Measurements from ENCODE around the gene KRT82.
"Not testable (repeated sequence)": the region's sequence is repeated elsewhere in the genome, so short reads cannot be mapped to it uniquely, and the experiment has no call there.

KRT82 gene

DNA sequence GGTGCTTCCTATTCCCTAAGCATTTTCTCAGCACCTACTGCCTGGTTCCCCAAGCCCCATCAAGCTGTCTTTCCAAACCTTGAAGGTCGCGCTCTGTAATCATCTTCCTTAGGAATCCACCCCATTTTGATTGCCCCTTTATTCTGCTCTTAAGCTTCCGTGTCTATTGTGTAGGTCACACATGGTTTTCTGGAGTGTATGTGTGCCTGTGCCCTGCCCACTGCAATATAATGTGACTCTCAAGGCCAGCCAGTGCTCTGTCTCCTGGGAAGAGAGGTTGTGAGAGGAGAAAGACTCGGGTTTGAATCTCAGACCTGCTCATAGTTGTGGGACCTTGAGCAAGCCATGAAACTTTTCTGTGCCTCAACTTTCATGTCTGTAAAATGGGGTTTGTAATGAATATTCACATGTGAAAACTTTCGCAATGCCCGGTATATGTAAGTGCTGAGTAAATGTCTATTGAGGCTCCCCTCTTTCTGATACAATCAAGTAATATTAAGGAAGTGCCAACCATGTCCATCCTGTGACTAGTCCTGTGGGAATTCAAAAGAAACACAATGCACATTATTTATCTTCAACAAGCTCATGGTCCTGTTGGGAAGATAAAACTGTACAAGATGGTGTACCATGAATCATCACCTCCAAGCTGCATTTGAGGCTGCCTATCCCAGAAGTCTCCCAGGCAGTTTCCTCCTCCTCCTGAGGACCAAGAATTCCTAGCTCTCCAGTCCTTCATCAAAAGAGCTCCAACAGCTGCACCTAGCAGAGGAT, 28.8 kb upstream of the KRT82 start:
- DNase-seq = no peak

DNA sequence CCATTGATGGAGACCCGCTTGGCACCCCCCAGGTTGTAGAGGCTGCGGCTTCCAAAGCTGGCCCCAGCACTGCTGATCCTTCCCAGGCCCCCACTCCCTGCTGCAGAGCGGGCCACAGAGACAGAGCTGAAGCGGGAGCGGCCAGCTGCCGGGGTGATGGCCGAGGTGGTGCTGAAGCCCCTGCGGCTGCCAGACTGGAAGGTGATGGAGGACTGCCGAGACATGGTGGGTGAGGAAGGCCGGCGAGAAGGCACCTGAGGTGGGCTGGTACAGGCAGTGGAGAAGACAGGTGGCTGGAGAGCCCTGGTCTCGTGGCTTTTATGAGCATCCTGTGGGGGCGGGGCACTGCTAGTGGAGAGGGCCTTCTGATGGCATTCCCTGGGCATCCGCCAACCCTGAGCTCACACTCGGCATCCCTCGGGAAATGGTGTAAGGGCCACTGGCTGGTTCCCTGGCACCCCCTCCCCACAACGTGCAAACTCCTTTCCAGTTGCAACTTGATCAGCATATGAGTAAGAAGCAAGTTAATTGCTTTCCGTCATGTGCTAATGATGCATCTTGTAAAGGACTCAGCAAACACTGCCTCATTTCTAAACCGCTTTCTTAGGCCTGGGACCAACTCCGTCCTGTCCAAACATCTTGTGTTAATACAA, 28.1 kb upstream of the KRT82 start, which contains the start of gene KRT75:
Gene KRT75 (minus strand): TSS at position 291 of the 653 bp plus-strand sequence. CDS start 67 bp downstream, at position 224.
- DNase-seq = no peak

DNA sequence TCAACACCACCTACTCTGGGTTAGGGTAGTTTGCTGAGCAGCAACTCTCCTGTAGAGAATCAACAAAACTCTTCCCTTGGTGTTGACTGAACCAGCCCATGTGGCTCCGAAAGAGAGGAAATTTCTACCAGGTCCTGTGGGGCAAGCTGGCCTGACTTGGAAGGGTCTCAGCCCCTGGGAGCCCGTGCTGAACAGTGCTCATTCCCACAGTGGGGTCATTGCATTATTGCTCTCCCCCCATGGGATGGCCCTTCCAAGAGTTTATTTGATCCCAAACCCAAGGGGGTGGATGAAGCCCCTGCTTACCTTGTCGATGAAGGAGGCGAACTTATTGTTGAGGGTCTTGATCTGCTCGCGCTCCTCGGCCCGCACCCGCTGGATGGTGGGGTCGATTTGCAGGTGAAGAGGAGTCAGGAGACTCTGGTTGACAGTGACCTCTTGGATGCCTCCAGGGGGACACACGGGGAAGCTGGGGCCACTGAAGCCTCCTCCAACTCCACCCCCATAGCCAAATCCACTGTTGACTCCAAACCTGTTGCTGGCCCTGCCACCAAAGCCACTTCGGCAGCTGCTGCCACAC, 27.5 kb upstream of the KRT82 start:
- DNase-seq = no peak

DNA sequence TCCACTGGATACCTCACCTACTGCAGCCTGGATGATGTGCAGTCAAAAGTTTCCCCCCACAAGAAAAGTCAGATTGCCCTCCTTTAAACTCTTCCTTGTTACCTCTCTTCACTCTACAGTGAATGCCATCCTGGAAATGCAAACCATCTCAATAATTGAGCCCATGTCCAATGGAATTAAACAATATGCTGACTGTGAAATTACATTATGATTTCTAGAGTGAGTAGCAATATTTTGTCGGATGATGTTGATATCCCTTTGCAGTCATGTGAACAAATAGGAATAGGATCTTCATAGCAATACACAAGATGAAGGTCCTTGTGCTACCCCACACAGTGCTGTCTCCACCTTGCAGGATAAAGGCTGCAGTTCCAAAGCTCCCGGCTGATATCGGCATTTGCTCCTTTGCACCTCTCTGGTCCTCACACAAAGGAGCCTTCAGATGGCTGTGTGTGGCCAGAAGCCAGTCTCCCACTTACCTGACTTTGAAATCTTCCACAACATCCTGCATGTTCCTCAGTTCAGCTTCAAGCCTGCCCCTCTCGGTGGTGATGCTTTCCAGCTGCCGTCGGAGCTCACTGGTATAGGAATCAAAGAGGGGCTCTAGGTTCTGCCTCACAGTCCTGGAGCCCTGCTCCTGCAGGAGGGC, 26.5 kb upstream of the KRT82 start:
- no peak for DNase-seq

DNA sequence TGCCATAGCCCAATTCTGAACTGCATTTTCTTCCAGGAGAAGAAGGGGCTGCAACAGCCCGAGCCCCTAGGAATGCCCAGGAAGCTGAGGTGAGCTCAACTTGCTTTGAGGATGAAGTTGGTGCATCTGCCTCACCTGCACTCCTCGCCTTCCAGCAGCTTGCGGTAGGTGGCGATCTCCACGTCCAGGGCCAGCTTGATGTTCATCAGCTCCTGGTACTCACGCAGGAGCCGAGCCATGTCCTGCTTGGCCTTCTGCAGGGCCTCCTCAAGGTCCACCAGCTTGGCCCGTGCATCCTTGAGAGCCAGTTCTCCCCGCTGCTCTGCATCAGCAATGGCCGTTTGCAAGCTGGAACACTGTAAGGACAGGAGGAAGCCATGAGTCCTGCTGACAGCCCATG, 22.0 kb upstream of the KRT82 start:
- no peak for DNase-seq

DNA sequence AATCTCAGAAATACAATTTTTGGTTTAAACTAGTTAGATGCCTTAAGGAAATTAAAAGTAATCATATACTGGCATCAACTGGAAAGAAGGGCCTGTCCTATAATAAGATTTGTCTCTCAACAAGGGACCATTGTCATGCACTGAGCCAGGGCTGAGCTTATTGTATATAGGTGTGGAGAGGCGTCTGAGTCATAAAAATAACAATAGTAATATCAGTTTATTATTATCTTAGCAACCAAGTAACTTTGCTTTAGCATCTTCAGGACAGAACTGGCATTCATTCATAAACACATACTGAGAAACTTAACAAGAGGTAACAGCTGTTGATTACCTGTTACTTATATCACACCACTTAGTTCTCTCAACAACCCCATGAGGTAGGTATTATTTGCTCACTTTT, 20.9 kb upstream of the KRT82 start:
- DNase-seq = no peak

DNA sequence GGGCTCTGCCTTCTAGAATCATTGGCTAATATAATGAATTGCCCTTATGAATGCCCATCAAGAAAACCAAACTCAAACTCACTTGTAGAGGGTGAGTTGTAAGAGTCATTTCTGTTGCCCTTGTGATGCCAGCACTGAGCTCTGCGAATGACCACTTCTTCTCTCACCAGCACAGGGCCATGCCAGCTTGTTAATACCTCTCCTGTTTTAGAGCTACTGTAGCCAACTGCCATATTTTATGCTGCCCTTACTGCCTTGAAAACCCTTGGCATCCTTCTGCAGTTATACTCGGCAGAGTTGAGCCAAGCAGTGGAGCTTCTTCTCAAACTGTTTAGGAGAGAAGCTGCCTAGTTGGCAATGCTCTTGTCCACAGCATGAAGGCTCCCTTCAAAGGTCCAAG, 19.9 kb upstream of the KRT82 start:
- no peak for DNase-seq

DNA sequence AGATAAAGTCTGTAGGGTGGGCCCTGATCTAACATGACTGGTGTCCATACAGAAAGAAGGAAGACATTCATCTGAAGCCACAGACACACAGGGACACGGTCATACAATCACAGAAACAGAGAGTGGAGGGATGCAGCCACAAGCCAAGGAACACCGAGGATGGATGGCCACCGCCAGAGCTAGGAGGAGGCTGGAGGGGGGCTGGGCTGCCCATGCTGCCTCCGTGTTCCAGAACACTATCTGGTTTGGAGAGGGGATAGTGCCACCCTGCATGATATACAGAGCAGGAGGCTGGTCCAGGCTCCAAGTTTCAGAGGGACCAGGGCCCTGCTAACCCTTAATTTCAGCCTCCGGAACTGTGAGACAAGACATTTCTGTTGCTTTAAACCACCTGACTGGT, 19.3 kb upstream of the KRT82 start:
- DNase-seq = no peak

DNA sequence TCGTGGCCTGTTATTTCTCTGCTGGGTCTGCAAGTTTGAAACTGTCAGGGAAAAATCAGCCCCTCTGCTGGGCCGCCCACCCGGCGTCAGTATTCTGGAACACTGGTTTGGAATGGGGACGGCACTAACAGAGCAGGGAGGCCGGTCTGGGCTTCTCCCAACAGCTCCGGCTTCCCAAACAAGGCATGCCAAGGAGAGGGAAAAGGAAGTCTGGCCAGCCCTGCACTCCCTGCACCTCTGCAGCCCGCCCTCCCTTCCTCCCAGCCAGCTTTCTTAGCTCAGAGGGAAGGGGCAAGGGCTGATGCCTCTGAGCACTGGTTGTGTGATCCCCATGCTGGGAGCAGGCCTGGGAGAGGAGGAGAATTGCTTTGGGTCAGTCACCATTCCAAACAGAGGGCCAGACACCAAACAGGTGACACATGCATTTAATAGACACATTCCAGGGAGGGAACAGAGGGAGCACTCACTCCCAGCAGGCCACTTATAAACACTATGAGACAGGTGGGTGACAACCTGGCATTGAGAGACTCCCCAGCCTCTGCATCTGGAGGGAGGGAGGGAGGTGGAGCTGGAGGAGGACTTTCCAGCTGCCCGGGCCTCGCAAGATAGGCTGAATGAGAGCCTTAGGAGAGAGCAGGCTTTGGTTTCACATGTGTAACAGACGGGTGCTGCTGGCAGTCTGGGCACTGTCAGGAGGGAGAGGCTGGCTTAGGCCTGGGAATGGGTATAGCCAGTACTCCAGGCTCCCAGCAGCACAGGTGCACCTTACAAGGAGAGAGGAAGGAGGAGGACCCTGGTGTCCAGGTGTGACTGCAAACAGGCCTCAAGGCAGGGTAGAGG, 17.7 kb upstream of the KRT82 start:
- DNase-seq = no peak

DNA sequence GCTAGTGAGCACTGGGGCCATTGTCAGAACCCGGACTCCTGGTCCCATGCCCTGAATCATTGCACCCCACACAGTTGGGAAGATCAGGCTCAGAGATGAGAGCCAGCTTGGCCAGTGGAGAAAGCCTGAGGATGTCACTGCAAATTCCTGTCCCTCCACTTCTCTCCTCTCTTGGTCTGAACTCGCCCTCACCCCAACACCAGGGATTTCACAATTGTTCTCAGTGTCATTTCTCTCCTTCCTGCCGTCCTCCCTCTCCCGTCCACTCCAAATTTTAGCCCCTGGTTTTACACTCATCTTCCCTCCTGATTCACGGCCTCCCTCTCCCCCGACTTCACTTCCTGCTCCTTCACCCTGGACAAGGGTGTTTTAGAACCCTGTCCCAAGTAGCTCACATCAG, 16.9 kb upstream of the KRT82 start:
- no peak for DNase-seq

DNA sequence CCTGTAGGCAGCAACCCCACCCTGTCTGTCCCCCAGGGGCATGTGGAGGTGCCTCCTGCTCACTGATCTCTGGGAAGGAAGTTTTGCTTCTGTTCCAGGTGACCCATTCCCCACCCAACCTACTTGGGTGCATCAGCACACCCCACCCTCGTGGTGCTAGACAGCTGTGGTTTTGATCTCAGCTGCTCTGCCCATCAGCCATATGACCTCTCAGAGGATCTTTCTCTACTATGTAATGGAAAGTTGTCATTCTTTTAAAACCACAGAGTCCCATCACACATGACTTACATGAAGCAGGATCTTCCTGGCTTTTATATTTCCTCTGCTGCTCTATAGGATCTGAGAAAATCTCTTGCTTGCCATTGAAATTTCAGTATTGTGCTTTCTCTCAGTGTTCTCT, 13.5 kb upstream of the KRT82 start:
- no peak for DNase-seq

DNA sequence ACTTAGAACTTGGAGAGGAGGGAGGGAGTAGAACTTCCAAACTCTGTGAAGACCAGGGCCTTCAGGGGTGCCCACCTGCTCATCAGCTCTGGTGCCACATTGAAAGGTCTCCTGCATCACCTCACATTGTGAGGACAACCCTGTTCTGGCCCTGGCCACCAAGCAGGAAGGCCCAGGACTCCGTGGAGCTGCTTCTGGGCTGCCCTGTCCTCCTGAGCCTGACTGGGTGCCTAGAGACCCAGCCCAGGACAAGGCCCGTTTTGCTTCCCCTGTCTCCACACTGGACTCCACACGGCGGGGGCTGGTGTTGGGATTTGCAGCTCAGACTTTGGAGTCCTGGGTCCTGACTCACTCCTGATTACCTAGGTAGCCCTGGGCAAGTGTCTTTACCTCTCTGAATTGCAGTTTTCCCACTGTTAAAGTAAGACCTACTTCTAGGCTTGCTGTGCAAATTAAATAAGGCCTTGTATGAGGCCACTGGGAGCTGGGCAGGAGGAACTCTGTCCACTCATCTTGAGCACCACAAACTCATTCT, 12.5 kb upstream of the KRT82 start:
- DNase-seq = no peak

DNA sequence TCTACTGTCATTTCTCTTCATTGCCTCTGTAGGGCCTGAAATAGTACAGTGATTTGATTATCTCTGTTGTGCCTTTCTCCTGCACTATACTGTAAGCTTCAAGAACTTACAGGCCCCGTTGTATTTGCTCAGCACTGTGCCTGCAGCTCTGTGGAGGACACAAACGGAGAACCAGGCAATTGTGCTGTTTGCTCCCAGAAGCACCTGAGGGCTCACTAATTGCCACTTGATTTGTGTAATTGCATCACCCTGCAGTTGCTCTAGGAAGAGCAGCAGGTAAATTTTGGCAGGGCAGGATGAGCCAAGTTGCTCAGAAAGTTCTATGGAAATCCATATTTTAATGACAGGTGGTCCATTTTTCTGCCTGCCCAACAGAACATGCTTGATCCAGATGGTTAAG, 11.6 kb upstream of the KRT82 start:
- no peak for DNase-seq

DNA sequence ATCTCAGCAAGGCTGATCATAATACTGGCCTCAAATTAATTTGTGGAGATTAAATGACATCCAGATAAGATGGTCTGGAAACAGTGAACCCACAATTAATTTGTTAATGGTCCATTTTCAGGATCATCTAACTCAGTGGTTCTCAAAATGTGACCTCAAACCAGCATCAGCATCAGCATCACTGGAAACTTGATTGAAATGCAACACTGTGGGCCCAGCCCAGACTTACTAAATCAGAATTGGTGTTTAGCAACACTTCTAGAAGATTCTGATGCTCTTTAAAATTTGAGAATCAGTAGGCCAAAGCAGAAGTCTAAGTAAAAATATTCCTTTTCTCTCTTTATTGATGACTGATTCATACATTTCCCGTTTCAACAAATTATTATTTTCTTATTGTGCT, 10.7 kb upstream of the KRT82 start:
- no peak for DNase-seq

DNA sequence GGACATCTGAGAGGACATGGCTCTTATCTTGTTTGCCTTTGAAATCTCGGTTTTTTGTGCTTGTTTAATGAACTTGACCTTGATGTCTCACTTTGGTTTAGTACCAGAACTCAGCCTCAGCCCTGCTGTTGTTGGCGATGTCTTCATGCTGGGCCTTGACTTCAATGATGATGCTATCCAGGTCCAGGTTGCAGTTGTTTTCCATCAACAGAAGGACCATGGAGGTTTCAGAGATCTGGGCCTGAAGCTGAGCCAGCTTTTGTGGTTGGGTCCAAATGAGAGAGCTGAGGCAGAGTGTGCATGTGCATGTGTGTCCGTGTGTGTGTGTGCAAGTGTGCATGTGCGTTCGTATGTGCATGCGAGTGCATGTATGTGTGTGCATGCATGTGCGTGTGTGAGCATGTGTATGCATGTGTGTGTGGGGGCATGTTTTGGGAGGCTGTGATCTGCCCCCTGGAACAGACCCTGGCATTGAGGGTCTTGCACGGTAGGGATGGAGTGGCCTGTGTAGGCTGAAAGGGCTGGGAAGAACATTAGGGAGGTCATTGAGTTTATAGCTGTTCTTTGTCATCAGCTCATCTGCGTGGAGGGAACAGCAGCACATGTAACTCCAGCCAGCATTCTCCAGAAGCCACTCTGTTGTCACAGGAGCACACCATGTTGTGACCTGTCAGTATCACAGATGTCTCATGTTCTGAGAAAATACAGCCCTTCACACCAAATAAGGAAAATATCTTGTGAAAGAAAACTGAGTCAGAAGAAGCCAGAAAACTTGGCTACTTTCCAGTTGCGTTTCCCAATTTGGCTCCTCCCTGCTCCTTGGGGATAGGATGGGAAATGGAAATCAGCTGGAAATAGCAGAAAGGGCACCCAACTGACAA, 10.0 kb upstream of the KRT82 start:
- no peak for DNase-seq

DNA sequence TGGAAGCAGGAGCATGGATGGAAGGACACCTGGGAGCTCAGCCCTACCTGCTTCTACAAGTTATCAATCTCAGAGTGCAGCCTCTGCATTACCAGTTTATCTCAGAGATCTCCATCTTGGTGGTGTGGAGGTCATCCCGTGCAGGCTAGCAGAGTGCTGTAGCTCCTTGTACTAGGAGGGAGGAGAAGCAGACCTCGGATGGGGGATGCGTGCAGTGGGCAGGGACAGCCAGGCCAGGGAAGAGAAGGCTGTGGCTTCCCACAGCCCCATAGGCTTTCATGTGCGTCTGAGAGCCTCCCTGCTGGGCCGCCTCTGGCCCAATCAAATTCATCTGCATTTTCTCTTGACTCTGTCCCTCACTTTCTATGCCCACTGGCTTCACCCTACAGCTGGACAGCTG, 8.8 kb upstream of the KRT82 start:
- no peak for DNase-seq

DNA sequence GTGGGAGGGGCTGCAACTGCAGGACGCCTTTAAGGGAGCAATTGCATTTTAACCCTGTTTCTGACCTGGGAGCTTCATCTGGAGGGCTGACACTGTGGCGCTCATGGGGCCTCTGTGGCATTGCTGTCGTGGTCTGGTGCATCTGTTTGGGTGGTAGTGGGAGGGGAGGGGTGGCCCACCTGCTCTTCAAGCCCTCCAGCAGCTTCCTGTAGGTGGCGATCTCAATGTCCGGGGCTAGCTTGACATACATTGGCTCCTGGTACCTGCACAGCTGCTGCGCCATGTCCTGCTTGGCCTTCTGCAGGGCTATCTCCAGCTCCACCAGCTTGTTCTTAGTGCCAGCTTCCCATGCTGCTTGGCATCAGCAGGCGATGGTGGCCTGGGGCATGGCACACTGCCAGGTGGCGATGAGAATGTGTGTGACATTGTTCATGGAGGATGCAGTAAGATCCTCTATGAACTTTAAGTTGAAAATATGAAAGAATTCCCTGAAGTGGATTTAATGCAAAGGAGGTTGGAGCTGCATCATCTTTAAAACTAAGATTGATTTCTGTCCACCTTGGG, 7.7 kb upstream of the KRT82 start:
- DNase-seq = no peak

DNA sequence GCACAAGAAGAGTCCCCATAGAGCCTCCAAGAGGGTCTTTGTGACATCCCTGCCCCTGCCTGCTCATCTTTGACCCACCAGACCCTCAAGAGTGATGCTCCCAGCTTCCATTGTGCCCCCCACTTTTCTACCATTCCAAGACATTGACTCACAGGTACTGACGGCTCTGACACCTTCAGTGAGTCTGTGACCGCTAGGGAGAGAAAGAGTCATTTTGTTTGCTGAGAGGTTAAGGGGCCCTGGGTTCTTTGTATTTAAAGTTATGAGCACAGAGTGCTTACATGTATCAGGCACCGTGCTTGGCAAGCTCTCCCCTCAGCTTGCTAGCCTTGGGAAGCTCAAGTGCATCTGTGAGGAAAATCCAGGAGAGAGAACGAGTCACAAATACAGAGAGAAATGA, 7.1 kb upstream of the KRT82 start:
- no peak for DNase-seq

DNA sequence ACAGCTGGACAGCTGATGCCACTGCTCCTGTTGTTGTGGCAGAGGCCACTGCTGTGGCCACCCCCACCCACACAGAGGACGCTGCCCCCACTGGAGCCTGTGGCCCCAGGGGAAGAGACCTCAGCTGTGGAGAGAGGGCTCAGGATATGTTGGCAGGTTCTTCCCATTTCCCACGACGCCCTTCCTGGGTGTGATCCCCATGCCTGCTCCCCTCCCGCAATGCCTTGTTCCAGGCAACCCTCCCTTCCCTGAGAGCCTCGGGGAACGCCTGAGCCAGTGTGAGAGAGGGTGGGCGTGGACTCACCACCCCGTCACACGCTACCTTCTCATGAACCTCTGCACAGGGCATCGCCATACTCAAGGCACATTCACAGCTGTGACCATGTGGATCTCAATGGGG, 5.7 kb upstream of the KRT82 start:
- DNase-seq = no peak

DNA sequence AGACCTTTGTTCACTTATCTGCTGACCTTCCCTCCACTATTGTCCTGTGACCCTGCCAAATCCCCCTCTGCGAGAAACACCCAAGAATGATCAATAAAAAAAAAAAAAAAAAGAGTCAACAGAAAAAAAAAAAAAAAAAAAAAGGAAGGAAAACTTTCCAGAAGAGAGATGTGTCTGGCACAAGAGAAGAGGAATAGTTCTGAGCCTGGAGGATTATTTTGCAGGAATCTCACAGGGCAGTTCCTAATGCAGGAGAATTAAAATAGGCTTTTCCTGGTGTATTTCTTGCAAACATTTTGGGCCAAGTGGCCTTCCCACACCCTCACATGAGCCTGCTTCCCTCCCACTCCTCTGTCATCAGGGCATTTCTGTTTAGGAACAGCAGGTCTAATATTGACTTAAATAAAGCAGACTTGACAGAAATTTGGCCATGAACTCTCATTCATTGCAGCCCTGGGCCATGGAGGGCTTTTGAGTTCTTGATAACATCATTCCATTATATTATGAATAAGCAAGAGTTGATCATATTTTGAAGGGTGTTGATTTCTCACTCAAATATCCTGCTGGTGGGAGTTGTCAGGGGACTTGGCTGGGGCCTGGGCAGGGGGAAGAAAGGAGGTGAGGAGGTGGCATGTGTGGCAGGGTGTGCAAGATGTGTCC, 4.6 kb upstream of the KRT82 start:
- DNase-seq = not testable (repeated sequence)

DNA sequence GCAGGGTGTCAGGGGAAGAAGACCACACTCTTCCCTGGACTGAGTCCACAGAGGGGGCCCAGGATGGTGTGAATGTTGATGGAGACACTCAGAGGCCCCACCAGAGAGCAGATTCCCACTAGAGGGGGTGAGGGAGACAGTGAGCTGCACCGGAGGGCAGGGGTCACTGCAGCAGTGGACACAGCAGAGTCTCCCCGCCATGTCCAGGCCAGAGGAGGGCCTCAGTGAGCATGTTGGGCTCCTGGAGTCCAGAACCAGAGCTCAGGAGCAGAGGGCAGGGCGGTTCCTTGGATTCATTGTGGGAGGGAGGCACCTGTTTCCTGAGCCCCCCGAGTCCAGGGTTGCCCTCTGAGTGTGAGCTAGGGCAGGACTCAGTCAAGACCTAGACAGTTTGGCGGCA, 1.8 kb upstream of the KRT82 start:
- no peak for DNase-seq

Data from NCI-H446 treated with DMSO at 0.1 percent for 48 hours (cell line).